NCI-H2196 (cell line): ENCODE measurements around the gene HSCB.
A peak's percentile ranks its signal among the peaks of the same experiment; 100 is the strongest.
"Not testable (repeated sequence)": the region's sequence is repeated elsewhere in the genome, so short reads cannot be mapped to it uniquely, and the experiment has no call there.

Experiments used
- DNase-seq: peaks from one replicate; lab custom pipeline; 2025; ENCODE audit not compliant: unreplicated experiment; lab: John Stamatoyannopoulos, UW

HSCB gene

DNA sequence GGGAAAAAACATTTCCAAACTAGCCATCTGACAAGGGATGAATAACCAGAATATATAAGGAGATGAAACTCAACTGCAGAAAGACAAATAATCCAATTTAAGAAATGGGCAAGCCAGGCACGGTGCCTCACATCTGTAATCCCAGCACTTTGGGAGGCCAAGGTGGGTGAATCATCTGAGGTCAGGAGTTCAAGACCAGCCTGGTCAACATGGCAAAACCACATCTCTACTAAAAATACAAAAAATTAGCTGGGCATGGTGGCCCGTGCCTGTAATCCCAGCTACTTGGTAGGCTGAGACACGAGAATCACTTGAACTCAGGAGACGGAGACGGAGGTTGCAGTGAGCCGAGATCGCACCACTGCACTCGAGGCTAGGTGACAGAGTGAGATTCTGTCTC, 3.0 kb upstream of the HSCB start:
- DNase-seq: not testable (repeated sequence)

DNA sequence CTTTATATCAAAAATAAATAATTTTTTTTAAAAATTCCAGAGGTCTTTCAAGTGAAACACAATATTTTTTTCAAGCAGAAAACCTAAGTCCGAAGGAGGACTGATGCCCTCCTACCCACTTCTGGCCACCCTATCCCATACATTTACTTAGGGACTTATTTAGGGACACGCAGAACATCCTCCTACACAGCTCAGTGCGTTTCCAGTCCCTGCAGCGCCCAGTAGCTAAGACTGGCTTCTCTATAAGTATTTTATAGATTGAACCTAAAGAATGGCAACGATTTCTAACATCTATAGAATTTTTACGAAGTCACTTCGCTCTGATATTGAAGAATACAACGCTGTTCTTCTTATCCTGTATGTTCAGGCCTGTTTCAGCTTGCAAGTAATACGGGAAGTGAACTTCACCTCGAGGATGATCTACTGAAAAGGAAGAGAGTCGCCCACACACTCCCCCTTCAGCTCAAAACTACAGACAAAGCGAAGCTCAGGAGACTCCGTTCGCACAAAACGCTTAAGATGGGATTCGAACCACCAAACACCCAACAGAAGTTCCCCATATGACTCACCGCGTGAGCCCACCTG, 547 bp upstream of the HSCB start:
- DNase-seq: no peak

DNA sequence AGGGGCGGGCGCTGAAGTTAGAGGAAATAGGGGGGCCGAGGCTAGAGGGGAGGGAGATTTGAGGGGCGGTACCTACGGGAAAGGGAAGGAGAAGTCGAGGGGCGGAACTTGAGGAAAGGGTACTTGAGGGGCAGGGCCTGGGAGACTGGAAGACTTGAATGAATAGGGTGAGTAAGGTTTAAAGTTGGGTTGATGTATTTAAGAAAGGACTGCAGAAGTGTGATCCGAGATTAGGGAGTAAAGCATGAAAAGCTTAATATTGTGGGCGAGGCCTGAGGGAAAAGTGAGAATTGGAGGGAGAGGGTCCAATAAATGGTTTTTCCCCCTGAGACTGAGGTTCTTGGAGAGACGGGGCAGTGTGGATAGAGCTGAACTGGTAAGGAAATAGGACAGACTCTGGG, 723 bp downstream of the HSCB start:
- DNase-seq: no peak

DNA sequence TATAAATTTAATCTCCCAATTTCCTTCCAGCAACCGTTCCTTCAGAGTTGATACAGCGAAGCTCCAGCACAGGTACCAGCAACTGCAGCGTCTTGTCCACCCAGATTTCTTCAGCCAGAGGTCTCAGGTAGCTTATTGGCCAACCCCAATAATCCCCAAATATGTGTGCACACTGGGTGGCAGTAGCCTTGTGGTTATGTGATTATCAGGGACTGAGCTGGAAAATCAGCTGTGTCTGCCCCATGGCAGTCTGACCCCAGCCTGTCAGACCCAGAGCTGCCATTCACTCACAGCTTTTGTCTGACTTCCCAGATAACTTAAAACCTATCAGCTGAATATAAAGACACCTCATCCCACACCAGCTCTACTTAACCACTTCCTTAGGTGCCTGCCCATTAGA, 2.0 kb downstream of the HSCB start:
- DNase-seq: no peak

DNA sequence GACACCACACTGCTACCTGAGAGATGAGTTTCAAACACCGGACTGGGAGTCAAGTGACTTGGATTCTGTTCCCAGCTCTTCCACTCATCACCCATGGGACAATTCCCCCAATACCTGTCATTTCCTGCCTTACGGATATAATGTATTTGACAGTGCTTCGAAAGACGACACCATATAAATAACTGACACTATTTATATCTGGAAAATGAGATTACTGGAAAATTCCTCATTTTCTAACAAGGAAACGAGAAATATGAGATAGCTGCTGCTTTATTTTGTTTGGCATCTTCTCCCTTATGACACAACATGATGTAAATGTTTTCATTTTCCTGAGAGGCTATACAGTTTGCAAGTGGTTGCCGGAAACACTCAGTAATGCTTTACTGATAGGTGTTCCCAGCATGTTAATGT, 8.6 kb downstream of the HSCB start:
- DNase-seq: peak; percentile 24

DNA sequence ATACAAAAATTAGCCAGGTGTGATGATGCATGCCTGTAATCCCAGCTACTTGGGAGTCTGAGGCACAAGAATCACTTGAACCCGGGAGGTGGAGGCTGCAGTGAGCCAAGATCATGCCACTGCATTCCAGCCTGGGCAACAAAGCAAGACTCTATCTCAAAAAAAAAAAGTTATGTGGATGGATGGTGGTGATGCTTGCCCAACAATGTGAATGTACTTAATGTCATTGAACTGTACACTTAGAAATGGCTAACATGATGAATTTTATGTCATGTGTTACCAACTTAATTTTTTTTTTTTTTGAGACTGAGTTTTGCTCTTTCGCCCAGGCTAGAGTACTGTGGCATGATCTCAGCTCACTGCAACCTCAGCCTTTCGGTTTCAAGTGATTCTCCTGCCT, 12.7 kb downstream of the HSCB start:
- DNase-seq: not testable (repeated sequence)

DNA sequence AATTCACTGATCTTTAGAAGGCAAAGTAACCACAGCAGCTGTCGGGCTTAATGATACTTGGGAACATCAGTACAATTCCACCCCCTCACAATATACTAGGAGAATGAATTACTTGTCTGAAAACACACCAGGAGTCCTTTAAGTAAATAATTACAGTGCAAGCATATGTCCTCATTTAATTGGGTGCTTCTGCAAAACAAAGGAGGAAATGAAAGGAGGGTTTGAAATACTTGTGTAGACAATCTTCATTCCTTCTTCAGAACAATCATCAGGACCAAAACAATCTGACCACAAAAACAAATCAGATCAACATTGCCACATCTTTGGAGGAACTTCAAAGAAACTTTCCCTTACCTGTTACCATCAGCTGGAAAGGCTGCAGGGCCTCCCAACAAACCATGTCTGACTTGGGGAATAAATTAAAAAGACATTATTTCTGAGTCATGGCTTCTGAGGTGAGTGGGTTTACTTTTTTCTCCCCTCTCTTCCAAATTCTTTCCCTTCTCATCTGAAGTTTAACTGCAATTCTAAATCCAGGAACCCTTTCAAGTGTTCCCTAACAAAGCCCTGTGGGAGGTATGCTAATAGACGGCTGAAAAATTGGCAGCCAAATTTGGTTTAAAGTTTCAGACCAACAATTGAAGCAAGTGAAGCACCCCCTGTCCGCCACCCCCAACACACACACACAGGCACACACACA, 18.2 kb downstream of the HSCB start:
- peak; percentile 25 for DNase-seq

DNA sequence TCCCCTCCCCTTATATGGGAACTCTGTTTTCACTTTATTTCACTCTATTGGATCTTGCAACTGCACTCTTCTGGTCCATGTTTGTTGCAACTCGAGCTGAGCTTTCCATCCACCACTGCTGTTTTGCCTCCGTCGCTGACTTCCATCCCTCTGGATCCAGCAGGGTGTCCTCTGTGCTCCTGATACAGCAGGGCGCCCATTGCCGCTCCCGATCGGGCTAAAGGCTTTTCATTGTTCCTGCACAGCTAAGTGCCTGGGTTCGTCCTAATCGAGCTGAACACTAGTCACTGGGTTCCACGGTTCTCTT, 19.6 kb downstream of the HSCB start:
- DNase-seq: no peak

DNA sequence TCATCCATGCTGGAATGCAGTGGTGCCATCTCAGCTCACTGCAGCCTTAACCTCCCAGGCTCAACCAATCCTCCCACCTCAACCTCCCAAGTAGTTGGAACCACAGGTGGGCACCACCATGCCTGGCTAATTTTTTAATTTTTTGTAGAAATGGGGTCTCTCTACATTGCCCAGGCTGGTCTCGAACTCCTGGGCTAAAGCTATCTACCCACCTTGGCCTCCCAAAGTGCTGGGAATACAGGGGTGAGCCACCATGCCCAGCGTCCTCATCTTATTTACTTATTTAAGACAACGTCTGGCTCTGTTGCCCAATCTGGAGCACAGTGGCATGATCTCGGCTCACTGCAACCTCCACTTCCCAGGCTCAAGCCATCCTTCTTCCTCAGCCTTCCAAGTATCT, 20.2 kb downstream of the HSCB start:
- DNase-seq: not testable (repeated sequence)

DNA sequence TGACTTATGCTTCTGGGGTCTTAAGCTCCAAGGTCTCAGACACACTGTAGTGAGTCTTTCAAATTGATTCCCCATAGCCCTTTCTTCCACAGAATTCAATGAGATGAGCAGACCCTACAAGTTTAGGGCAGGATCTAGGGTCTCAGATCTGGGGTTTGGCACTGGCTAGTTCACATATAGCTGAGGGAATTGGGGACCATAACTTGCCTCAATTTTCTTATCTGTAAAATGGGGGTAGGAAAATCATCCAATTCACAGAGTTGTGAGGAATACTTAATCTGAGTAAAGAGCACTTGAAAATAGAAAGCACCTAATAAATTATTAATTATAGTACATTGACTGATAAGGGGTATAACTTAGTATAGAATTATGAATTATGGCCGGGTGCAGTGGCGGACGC, 24.8 kb downstream of the HSCB start:
- DNase-seq: no peak

DNA sequence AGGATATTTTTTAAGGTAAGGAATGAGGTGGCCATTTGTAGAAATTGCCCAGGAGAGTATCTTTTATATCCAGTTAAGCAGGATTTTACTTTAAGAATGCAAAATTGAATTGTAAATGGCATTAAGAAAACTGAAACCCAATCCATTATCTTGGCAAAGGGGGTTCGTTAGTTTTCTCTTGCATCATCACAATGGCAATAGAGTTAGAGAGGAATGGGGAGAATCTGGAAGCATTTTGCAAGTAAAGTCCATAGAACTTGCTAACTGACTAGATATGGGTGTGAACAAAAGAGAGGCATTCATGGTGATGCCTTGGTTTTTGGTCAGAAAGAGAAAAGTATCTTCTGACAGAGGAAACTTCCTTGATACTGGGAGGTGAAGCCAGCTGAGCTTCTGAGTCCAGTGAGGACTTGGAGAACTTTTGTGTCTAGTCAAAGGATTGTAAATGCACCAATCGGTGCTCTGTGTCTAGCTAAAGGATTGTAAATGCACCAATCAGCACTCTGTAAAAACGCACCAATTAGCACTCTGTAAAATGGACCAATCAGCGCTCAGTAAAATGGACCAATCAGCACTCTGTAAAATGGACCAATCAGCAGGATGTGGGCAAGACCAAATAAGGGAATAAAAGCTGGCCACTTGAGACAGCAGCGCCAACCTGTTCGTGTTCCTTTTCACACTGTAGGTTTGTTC, 27.0 kb downstream of the HSCB start:
- DNase-seq: no peak

DNA sequence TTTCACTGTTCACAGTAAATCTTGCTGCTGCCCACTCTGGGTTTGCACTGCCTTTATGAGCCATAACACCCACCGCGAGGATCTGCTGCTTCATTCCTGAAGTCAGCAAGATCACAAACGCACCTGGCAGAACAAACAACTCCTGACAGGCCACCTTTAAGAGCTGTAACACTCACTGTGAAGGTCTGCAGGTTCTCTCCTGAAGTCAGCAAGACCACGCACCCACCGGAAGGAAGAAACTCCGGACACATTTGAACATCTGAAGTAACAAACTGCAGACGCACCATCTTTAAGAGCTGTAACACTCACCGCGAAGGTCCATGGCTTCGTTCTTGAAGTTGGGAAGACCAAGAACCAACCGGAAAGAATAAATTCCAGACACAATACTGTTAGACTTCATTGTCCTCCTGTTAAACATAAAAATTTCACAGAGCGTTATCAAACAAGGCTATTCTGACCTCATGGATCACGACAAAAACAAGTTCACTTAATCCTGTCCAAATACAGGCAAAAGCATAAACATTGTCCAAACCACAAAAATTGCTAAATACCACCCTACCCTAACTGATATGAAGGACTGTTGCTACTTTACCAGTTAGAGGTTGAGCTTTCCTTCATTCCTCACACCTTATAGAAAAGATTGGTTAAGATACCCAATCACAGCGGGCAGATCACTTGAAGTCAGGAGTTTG, 27.7 kb downstream of the HSCB start:
- no peak for DNase-seq

DNA sequence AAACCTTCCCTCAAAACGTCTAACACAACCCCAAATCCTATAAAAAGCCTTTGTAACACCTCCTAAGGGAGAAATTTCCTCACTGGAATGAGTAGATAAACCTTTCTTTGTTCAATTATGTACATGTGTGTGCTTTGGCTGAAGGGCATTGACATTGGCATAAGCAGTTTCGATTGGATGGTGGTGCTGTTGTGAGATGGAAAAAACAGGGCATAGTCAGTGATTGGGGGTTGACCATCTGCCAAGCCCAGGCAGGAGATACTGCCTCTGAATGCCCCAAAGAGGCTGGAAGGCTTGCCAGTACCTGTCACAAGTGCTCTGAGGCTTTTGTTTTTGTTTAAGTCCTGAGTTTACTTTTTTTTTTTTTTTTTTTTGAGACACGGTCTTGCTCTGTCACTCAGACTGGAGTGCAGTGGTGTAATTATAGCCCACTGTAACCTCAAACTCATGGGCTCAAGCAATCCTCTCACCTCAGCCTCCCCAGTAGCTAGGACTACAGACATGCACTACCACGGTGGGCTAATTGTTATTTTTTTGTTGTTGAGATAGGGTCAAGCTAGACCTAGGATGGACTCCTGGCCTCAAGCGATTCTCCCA, 29.5 kb downstream of the HSCB start:
- DNase-seq: peak; percentile 61

DNA sequence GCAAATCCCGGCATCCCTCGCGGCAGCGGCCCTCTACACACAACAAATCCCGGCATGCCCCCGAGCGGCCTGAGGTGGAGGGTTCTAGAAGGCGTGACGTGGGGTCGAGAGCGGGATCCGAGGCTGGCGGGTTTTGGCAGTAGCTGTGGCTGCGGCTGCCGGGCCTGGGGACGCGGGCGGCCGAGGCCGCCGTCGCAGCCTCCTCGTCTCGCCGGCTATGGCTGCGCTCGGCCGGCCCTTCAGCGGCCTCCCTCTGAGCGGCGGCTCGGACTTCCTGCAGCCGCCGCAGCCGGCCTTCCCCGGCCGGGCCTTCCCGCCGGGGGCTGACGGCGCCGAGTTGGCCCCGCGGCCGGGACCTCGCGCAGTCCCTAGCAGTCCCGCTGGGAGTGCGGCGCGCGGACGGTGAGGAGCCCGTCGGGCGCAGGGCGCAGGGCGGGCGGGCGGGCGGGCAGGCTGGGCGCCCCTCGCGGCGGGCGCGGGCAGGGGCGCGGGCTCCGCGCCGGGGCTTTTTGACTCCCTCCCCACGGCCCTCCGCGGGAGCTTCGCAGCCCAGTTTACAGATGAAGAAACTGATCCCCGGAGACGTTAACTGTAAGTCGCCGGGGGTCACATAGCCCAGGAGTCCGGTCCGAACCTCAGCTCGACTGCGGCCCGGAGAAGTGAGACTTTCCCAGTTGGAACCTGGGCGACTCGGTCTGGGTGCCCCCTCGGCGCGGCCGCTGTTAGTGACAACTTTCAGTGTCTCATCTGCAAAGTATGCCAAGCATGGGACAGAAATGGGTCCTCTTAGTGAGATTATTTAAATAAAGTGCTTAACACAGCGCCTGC, 31.0 kb downstream of the HSCB start, which contains the start of gene CCDC117:
Gene CCDC117, plus strand, starts transcription at position 63 of the 828 bp plus-strand sequence. Its CDS starts 155 bp downstream, at position 218.
- DNase-seq: peak; percentile 67

DNA sequence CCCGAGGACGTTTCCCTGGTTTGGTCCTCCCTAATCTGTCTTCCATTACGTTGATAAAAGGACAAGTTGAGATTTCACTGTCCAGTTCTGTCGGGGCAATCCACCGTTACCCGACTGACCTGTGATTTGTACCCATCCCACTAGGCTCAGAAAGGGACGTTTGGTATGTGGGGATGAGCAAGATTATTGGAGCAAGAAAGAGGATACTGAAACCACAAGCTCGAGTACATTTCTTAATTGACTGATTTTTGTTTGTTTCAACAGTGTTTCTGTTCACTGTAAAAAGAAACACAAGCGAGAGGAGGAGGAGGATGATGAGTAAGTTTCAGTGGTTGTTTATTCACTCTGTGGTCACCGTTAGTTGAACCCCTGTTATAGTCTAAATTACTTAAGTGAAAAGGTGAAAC, 31.6 kb downstream of the HSCB start:
- no peak for DNase-seq

DNA sequence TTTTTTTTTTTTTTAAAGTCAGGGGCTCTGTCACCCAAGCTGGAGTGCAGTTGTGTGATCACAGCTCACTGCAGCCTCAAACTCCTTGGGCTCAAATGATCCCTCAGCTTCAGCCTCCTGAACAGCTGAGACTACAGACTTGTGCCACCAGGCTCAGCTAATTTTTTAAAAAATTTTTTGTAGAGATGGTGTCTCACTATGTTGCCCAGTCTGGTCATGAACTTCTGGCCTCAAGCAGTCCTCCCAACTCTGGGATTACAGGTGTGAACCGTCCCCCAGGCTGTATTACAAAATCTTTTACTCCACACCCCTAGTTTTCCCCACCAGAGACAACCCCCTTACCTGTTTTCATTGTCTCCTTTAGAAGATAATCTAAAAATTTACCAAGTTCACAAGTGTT, 32.5 kb downstream of the HSCB start:
- no peak for DNase-seq

DNA sequence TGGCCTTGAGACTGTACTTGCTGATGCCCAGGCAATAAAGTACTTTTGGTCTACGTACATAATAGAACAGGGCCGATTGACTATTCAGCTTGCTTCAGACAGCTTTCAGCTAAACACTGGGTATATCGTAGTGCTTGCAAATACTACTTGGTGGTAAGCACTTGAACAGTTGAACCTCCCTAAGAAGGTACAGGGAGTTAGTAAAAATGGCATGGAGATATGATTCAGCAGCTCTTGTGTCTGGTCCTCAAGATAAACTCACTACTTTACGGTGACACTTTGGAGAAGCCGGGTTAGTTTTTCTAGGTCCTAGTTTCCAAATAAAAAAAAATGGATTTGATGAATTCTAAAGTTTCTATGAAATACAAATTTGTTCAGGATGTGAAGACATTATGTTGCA, 38.0 kb downstream of the HSCB start:
- no peak for DNase-seq

DNA sequence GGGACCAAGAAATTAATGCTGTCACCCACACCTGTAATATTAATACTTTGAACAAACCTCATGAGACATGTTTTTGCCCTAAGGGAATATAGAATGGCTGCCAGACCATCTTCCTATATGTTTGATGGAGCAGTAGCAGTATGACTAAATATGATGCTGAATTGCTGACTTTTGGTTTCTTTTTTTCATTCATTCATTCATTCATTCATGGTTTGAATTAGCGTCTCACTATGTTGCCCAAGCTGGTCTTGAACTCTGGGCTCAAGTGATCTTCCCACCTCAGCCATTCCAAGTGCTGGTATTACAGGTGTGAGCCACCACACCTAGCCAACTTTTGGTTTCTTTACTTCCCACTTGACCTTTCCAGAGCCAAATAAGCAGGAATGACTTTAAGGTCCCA, 38.5 kb downstream of the HSCB start:
- DNase-seq: no peak

DNA sequence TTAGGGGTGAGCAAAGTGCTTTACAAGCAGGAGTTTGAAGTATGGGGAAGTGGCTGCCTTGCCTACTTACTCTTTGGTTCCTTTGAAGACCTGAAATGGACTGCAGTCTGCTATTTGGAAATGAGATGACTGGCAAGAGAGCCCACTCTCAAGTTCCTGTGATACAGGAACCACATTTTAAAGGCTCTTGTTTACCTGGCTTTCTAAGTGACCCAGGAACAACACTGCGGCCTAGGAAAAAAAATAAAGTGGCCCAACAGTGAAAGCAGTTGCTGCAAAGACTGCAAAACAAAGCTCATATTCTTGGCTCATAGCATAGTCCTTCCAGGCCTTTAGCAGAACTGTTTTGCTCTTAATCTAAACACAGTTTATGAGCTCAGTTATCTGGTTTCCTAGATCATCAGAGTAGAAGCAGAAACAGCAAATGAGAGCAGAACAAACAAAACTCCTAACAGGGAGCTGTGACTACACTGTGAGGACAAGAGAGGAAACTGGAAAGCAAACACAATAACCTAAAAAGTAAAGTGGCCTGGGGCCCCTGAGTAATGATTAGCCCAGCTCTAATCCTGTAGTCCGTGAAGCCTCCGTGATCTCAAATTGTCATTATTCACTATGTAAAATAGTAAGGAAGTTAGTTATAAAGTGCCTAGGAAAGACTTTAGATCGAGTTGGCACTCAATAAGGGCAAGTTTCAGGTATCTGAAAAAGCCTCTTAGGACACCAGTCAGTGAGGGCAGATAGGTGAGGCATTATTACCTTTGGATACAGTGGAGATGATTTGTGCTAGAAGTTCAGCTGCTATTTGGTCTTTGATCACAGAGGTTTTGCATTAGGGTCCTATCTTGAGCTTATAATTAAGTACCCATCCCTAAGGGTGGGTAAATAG, 42.2 kb downstream of the HSCB start:
- peak; percentile 27 for DNase-seq

DNA sequence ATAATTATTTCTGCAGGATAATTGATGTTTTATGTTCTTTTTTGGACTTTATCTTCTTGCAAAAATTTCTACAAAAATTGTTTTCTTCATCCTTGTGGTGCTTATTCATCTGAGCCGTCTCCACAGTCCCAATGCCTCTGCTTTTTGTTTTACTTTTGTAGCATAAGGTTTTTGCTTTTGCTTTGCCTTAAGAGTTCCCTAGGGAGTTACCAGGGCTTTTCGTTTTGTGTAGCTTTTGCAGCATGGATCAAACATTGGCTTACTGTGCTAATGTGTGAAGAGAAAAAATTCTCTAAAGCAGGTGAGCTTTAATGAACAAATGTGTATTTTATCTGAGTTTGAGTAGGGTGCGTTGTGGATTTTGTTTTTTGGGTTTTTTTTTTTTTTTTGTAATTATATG, 46.8 kb downstream of the HSCB start:
- no peak for DNase-seq
